OCI-LY7 (cell line): ENCODE measurements around the gene GHRHR. TPM values are rescaled to one million over a fixed set of nuclear protein-coding genes. Genes with fewer than 3 reads are reported as not detected.

ENCODE experiments used
- BruUV-seq: library from RNA; stranded (reverse); fragments of 400-500 nt; replicated peaks from 2 replicates; lab custom pipeline; 2021; lab: Mats Ljungman, UMichigan
- CTCF ChIA-PET: fragments of 300-600 bp; sonication (Branson Sonifier 250); formaldehyde crosslinking; loops from one replicate; lab custom pipeline; 2022; ENCODE audit warnings: antibody characterized with exemption; ENCODE audit not compliant: unreplicated experiment; lab: Charles Lee
- POLR2A ChIA-PET: fragments of 300-600 bp; sonication (Branson Sonifier 250); formaldehyde crosslinking; loops from one replicate; lab custom pipeline; 2022; ENCODE audit warnings: antibody characterized with exemption; lab: Charles Lee
- DNase-seq: peaks from one replicate; pipeline ENCODE4 v3.0.0-alpha.2; 2015; ENCODE audit warnings: low spot score
- H2AFZ ChIP-seq: fragments of 200-600 bp; sonication (generic), shearing (Covaris generic); 2 replicates; pipeline ENCODE4 v1.6.1; 2014; ENCODE audit warnings: mild to moderate bottlenecking, antibody characterized with exemption, low read length, moderate library complexity
- H3K27ac ChIP-seq: fragments of 200-600 bp; sonication (generic); 2 replicates; pipeline ENCODE4 v1.5.1; 2014; ENCODE audit warnings: mixed run types, low read depth, mild to moderate bottlenecking, moderate library complexity, low read length, inconsistent platforms; ENCODE audit not compliant: poor library complexity, severe bottlenecking
- H3K36me3 ChIP-seq: fragments of 200-600 bp; sonication (generic); 2 replicates; pipeline ENCODE4 v1.6.1; 2014; ENCODE audit warnings: mild to moderate bottlenecking, antibody characterized with exemption, low read length, moderate library complexity, mixed read lengths; ENCODE audit not compliant: insufficient read depth
- H3K4me1 ChIP-seq: fragments of 200-600 bp; sonication (generic); 2 replicates; pipeline ENCODE4 v1.5.1; 2014; ENCODE audit warnings: mild to moderate bottlenecking, low read length; ENCODE audit not compliant: insufficient read depth, poor library complexity, severe bottlenecking
- H3K4me2 ChIP-seq: fragments of 200-600 bp; sonication (generic); 2 replicates; pipeline ENCODE4 v1.6.1; 2014; ENCODE audit warnings: mild to moderate bottlenecking, low read length
- H3K4me3 ChIP-seq: fragments of 200-600 bp; sonication (generic); 2 replicates; pipeline ENCODE4 v1.5.1; 2014; ENCODE audit warnings: mild to moderate bottlenecking, low read depth, low read length; ENCODE audit not compliant: poor library complexity, severe bottlenecking
- H3K79me2 ChIP-seq: fragments of 200-600 bp; sonication (generic); 2 replicates; pipeline ENCODE4 v1.6.1; 2016; ENCODE audit warnings: low read depth, mild to moderate bottlenecking, low read length, moderate library complexity, mixed read lengths; ENCODE audit not compliant: insufficient read depth
- H3K9me2 ChIP-seq: fragments of 200-600 bp; sonication (generic); 2 replicates; pipeline ENCODE4 v1.6.1; 2016; ENCODE audit warnings: mild to moderate bottlenecking, low read length, mixed read lengths; ENCODE audit not compliant: insufficient read depth
- H3K9me3 ChIP-seq: fragments of 200-600 bp; sonication (generic); 2 replicates; pipeline ENCODE4 v1.6.1; 2014; ENCODE audit warnings: mild to moderate bottlenecking, mixed run types, low read length, mixed read lengths
- H4K20me1 ChIP-seq: fragments of 200-600 bp; sonication (generic); 2 replicates; pipeline ENCODE4 v1.6.1; 2014; ENCODE audit warnings: mild to moderate bottlenecking, antibody characterized with exemption, low read length, moderate library complexity, mixed read lengths; ENCODE audit not compliant: insufficient read depth
- EZH2phosphoT487 ChIP-seq: fragments of 200-600 bp; sonication (generic); IDR thresholded peaks from 2 replicates; pipeline ENCODE4 v1.6.1; 2018; ENCODE audit warnings: low read depth, borderline replicate concordance, mild to moderate bottlenecking, mixed run types, antibody characterized with exemption, low read length, moderate library complexity, mixed read lengths
- intact Hi-C: fragments of 100-400 bp; cut with micrococcal nuclease; formaldehyde crosslinking; loops from one replicate; pipeline ENCODE4 v1.10.0; 2022; ENCODE audit not compliant: unreplicated experiment
- total RNA-seq, 2 experiments: library from RNA; depleted of rRNA in 1 of 2; stranded (reverse); fragments of >200 nt in 1 of 2; shearing (Covaris generic) in 1 of 2; gene quantifications; 2 replicates each; pipeline ENCODE4 v1.2.3, GENCODE V29; 2014 to 2022
- TF ChIP-seq, protein P1 (sequence below): fragments of 200-600 bp; sonication (generic); conservative IDR thresholded peaks from 2 replicates; pipeline ENCODE4 v1.5.1; 2014; ENCODE audit warnings: mild to moderate bottlenecking, antibody characterized with exemption, low read length, moderate library complexity, mixed read lengths

The GHRHR gene
- total RNA-seq, 2 experiments from 2014 or later = not detected

DNA sequence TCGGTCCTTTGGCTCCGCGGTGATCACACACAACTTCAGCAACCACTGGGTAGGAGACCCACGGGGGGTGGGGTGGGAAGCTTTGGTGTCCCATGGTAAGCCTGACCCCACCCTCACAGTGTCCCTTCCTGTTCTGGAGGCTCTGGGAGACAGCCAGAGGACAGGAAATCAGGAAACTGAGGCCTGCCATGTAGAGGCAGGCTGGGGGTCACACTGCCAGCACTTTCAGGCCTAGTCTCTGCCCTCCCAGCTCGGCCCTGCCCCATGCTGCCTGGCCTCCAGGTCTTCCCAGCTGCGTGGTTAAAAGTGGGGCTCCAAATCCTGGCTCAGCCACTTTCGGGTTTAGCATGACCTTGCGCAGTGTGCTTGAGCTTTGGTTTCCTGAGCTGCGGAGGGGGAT lies 41.2 kb upstream of the GHRHR start:
- intact Hi-C loops = no loop called here
- CTCF ChIA-PET = no interaction called here

DNA sequence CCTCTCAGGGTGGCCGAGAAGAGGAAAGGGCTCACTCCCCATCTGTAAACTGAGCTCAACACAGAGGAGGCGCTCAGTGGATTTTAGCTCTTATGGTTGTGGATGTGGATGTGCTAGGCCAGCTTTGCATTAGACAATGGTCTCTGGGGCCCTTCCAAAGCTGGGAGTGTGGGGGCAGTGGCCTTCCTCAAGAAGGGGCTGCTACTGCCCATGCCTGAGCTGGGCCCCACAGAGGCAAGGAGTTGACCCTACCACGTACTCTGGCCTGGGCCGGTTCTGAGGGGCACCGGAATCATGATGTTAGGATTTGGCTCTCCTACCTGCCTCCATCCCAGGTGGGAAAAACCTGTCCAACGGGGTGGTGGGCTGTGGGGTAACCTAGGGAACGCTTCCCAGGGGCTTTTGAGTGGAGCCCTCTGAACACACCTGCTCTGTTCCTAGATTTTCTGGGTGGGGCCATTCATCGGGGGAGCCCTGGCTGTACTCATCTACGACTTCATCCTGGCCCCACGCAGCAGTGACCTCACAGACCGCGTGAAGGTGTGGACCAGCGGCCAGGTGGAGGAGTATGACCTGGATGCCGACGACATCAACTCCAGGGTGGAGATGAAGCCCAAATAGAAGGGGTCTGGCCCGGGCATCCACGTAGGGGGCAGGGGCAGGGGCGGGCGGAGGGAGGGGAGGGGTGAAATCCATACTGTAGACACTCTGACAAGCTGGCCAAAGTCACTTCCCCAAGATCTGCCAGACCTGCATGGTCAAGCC lies 40.6 kb upstream of the GHRHR start:
- Histone ChIP-seq H3K27ac (no peak overlapping the region), H3K79me2 (no peaks in the 10 kb centered on the region), H3K9me3 (no peaks in the 10 kb centered on the region), H3K9me2 (no peaks in the 10 kb centered on the region), H4K20me1 (no peaks in the 10 kb centered on the region), H3K36me3 (no peaks in the 10 kb centered on the region), H2AFZ (no peak overlapping the region), H3K4me2 (no peak overlapping the region), H3K4me1 (no peaks in the 10 kb centered on the region), H3K4me3 (no peak overlapping the region)
- BruUV-seq = no TSS peak
- intact Hi-C loops = no loop called here
- ChIA-PET POLR2A (no interaction called here), CTCF (no interaction called here)
- DNase-seq = no peak
- TF ChIP-seq EZH2phosphoT487 = no peak
- TF ChIP-seq, protein P1, sequence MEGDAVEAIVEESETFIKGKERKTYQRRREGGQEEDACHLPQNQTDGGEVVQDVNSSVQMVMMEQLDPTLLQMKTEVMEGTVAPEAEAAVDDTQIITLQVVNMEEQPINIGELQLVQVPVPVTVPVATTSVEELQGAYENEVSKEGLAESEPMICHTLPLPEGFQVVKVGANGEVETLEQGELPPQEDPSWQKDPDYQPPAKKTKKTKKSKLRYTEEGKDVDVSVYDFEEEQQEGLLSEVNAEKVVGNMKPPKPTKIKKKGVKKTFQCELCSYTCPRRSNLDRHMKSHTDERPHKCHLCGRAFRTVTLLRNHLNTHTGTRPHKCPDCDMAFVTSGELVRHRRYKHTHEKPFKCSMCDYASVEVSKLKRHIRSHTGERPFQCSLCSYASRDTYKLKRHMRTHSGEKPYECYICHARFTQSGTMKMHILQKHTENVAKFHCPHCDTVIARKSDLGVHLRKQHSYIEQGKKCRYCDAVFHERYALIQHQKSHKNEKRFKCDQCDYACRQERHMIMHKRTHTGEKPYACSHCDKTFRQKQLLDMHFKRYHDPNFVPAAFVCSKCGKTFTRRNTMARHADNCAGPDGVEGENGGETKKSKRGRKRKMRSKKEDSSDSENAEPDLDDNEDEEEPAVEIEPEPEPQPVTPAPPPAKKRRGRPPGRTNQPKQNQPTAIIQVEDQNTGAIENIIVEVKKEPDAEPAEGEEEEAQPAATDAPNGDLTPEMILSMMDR = no peak

More for the DNA sequence above, 41.2 kb upstream of the GHRHR start:
- Histone ChIP-seq H3K4me2 (no peak overlapping the region), H3K36me3 (no peaks in the 10 kb centered on the region), H3K4me1 (no peaks in the 10 kb centered on the region), H2AFZ (no peak overlapping the region), H3K4me3 (no peak overlapping the region), H4K20me1 (no peaks in the 10 kb centered on the region), H3K9me2 (no peaks in the 10 kb centered on the region), H3K79me2 (no peaks in the 10 kb centered on the region), H3K9me3 (no peaks in the 10 kb centered on the region), H3K27ac (no peak overlapping the region)
- POLR2A ChIA-PET = no interaction called here
- BruUV-seq = no TSS peak
- no peak for DNase-seq
- TF ChIP-seq EZH2phosphoT487 = no peak

DNA sequence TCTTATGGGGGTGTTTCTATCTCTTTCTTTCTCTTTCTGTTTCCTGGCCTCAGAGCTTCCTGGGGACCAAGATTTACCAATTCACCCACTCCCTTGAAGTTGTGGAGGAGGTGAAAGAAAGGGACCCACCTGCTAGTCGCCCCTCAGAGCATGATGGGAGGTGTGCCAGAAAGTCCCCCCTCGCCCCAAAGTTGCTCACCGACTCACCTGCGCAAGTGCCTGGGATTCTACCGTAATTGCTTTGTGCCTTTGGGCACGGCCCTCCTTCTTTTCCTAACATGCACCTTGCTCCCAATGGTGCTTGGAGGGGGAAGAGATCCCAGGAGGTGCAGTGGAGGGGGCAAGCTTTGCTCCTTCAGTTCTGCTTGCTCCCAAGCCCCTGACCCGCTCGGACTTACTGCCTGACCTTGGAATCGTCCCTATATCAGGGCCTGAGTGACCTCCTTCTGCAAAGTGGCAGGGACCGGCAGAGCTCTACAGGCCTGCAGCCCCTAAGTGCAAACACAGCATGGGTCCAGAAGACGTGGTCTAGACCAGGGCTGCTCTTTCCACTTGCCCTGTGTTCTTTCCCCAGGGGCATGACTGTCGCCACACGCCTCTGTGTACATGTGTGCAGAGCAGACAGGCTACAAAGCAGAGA lies 39.9 kb upstream of the GHRHR start:
- CTCF ChIA-PET = no interaction called here
- no peak for DNase-seq
- intact Hi-C loops = no loop called here

More for the DNA sequence above, 39.9 kb upstream of the GHRHR start:
- POLR2A ChIA-PET = interaction anchor here (0.6 kb wide), 1 partner anchor 161 kb away, joined by 3 read pairs; no protein-coding TSS in a partner anchor
- no peaks in the 10 kb centered on the region for H3K79me2 ChIP-seq
- H2AFZ ChIP-seq = no peak overlapping the region
- no peaks in the 10 kb centered on the region for H3K4me1 ChIP-seq
- no TSS peak for BruUV-seq
- no peak for TF ChIP-seq EZH2phosphoT487
- TF ChIP-seq, protein P1 = no peak
- no peaks in the 10 kb centered on the region for H3K9me2 ChIP-seq
- H3K4me3 ChIP-seq = no peak overlapping the region
- H4K20me1 ChIP-seq = no peaks in the 10 kb centered on the region
- no peaks in the 10 kb centered on the region for H3K36me3 ChIP-seq
- H3K27ac ChIP-seq = no peak overlapping the region
- H3K9me3 ChIP-seq = no peaks in the 10 kb centered on the region
- H3K4me2 ChIP-seq = no peak overlapping the region
